ENCODE measurements around the gene ADAM10. TPM values are rescaled to one million over a fixed set of nuclear protein-coding genes. Genes with fewer than 3 reads are reported as not detected.

ADAM10 gene
- total RNA-seq, 1 experiment from 2014 or later, result 91.3 TPM

DNA sequence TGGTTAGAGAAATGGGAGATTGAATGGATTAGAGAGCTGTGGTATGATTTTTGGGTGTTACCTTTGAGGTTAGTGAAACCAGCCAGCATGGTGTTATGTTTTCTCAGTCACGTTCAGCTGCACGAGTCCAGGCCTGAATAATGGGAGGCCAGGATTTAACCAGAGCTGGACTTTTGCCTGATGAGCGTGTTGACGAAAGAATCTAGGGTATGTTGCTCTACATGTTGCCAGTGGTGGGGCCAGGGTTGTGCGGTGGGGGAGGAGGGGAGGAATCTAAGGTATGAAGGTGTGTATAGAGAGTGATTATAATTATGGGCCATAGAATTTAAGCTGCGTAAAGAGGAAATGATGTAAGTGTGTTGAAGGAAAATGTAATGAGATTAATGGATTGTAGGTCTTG is 44.4 kb upstream of the ADAM10 start:
- intact Hi-C loops (cut with micrococcal nuclease), result no loop called here
- H3K36me3 ChIP-seq (ENCODE audit: low read depth, low read length), result no peaks in the 10 kb centered on the region
- DNase-seq (no peak), ATAC-seq (no peak)
- TF ChIP-seq EZH2phosphoT487 (IDR thresholded peaks at IDR 0.05; ENCODE audit: borderline replicate concordance, low read length) (no peak), EZH2 (IDR thresholded peaks at IDR 0.05; ENCODE audit: low read length, unreplicated experiment) (no peak)
- TF ChIP-seq, protein P1, sequence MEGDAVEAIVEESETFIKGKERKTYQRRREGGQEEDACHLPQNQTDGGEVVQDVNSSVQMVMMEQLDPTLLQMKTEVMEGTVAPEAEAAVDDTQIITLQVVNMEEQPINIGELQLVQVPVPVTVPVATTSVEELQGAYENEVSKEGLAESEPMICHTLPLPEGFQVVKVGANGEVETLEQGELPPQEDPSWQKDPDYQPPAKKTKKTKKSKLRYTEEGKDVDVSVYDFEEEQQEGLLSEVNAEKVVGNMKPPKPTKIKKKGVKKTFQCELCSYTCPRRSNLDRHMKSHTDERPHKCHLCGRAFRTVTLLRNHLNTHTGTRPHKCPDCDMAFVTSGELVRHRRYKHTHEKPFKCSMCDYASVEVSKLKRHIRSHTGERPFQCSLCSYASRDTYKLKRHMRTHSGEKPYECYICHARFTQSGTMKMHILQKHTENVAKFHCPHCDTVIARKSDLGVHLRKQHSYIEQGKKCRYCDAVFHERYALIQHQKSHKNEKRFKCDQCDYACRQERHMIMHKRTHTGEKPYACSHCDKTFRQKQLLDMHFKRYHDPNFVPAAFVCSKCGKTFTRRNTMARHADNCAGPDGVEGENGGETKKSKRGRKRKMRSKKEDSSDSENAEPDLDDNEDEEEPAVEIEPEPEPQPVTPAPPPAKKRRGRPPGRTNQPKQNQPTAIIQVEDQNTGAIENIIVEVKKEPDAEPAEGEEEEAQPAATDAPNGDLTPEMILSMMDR (conservative IDR thresholded peaks at IDR 0.05; ENCODE audit: low read depth, low read length), result no peak
- CTCF ChIA-PET, result no interaction called here
- no peak overlapping the region for H2AFZ ChIP-seq (ENCODE audit: low read length)
- no peaks in the 10 kb centered on the region for H3F3A ChIP-seq (ENCODE audit: low read length, unreplicated experiment)
- BruUV-seq (replicated peaks), result no TSS peak
- no peak overlapping the region for H3K4me3 ChIP-seq (ENCODE audit: low read length)
- H3K27ac ChIP-seq (ENCODE audit: low read length), result no peak overlapping the region
- H3K9me3 ChIP-seq (ENCODE audit: low read length), result no peaks in the 10 kb centered on the region
- H3K79me2 ChIP-seq (ENCODE audit: low read length), result no peaks in the 10 kb centered on the region
- no peak overlapping the region for H3K9ac ChIP-seq (ENCODE audit: low read length)
- POLR2A ChIA-PET (ENCODE audit: unreplicated experiment), result no interaction called here
- no peaks in the 10 kb centered on the region for H3K9me2 ChIP-seq (replicated peaks; ENCODE audit: low read length)
- H3K4me2 ChIP-seq (ENCODE audit: low read length), result no peak overlapping the region
- no peaks in the 10 kb centered on the region for H3K4me1 ChIP-seq (ENCODE audit: insufficient read depth, low read length)
- no peaks in the 10 kb centered on the region for H4K20me1 ChIP-seq (ENCODE audit: low read length)
- no peaks in the 10 kb centered on the region for H3K27me3 ChIP-seq (ENCODE audit: low read length)

DNA sequence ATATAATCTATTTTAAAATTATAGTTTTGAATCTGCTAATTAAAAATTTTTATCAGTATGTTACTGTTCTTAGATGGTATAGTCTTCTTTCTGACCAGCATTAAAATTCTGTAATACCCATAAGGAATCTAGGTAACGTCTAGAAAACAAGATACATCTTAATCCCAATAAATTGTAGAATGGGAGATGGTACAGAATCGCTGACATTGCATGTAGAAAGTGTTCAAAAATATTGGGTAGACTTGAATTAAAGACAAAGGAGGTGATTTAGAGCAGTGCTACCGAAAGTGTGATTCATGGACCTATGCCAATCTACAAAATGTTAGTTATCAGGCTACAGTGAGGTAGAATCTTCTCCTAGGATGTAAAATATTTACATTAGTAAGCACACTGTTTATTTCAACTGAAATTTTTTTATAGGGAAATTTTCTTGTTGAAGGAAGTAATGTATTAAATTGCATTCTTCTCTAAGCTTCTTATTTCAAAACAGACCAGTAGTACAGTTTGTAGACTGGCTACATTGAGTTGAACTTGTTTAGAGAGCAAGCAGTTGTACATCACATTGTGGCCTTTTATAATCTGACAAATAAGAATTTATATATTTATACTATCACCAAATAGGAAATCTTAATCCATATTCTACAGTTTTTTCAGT is 38.7 kb upstream of the ADAM10 start:
- no peak for DNase-seq
- H3K79me2 ChIP-seq (ENCODE audit: low read length), result no peaks in the 10 kb centered on the region
- H3K27ac ChIP-seq (ENCODE audit: low read length), result no peak overlapping the region
- ChIA-PET CTCF (no interaction called here), POLR2A (ENCODE audit: unreplicated experiment) (interaction anchor here (0.6 kb wide), 1 partner anchor 15 kb away, joined by 3 read pairs; no protein-coding TSS in a partner anchor)
- H3K9ac ChIP-seq (ENCODE audit: low read length), result no peak overlapping the region
- no peaks in the 10 kb centered on the region for H3K9me2 ChIP-seq (replicated peaks; ENCODE audit: low read length)
- no peaks in the 10 kb centered on the region for H3K36me3 ChIP-seq (ENCODE audit: low read depth, low read length)
- BruUV-seq (replicated peaks), result no TSS peak
- no peaks in the 10 kb centered on the region for H3K9me3 ChIP-seq (ENCODE audit: low read length)
- H3K4me2 ChIP-seq (ENCODE audit: low read length), result no peak overlapping the region
- no peaks in the 10 kb centered on the region for H3K4me1 ChIP-seq (ENCODE audit: insufficient read depth, low read length)
- no peak overlapping the region for H2AFZ ChIP-seq (ENCODE audit: low read length)
- TF ChIP-seq EZH2phosphoT487 (IDR thresholded peaks at IDR 0.05; ENCODE audit: borderline replicate concordance, low read length), result no peak
- TF ChIP-seq EZH2 (IDR thresholded peaks at IDR 0.05; ENCODE audit: low read length, unreplicated experiment), result no peak
- TF ChIP-seq, protein P1 (conservative IDR thresholded peaks at IDR 0.05; ENCODE audit: low read depth, low read length), result no peak
- H3F3A ChIP-seq (ENCODE audit: low read length, unreplicated experiment), result no peaks in the 10 kb centered on the region
- intact Hi-C loops (cut with micrococcal nuclease), result no loop called here
- ATAC-seq, result no peak
- H3K27me3 ChIP-seq (ENCODE audit: low read length), result no peaks in the 10 kb centered on the region
- H3K4me3 ChIP-seq (ENCODE audit: low read length), result no peak overlapping the region
- no peaks in the 10 kb centered on the region for H4K20me1 ChIP-seq (ENCODE audit: low read length)

DNA sequence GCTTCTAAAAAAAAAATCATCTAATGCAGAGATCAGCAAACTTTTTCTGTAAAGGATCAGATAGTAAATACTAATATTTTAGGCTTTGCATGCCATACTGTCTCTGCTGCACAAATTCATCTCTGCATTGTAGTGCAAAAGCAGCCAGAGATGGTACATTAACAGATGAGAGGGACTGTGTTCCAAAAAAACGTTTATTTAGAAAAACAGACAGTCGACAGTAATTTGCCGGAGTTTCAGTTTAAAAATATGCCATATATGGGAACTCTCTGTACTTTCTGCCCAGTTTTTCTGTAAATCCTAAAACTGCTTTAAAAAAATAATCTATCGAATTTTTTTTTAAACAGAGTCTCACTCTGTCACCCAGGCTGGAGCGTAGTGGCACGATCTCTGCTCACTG is 35.8 kb upstream of the ADAM10 start:
- Histone ChIP-seq H3K4me3 (ENCODE audit: low read length) (no peak overlapping the region), H3K27me3 (ENCODE audit: low read length) (no peaks in the 10 kb centered on the region), H3K27ac (ENCODE audit: low read length) (no peak overlapping the region), H2AFZ (ENCODE audit: low read length) (no peak overlapping the region), H3K9ac (ENCODE audit: low read length) (no peak overlapping the region), H3F3A (ENCODE audit: low read length, unreplicated experiment) (no peaks in the 10 kb centered on the region), H3K79me2 (ENCODE audit: low read length) (no peaks in the 10 kb centered on the region), H4K20me1 (ENCODE audit: low read length) (no peaks in the 10 kb centered on the region), H3K4me2 (ENCODE audit: low read length) (no peak overlapping the region), H3K9me3 (ENCODE audit: low read length) (no peaks in the 10 kb centered on the region), H3K4me1 (ENCODE audit: insufficient read depth, low read length) (no peaks in the 10 kb centered on the region), H3K36me3 (ENCODE audit: low read depth, low read length) (no peaks in the 10 kb centered on the region), H3K9me2 (replicated peaks; ENCODE audit: low read length) (no peaks in the 10 kb centered on the region)
- no peak for DNase-seq
- BruUV-seq (replicated peaks), result no TSS peak
- TF ChIP-seq EZH2phosphoT487 (IDR thresholded peaks at IDR 0.05; ENCODE audit: borderline replicate concordance, low read length) (no peak), EZH2 (IDR thresholded peaks at IDR 0.05; ENCODE audit: low read length, unreplicated experiment) (no peak)
- TF ChIP-seq, protein P1 (conservative IDR thresholded peaks at IDR 0.05; ENCODE audit: low read depth, low read length), result no peak
- ChIA-PET POLR2A (ENCODE audit: unreplicated experiment) (interaction anchor here (0.6 kb wide), 1 partner anchor 512 kb away, joined by 3 read pairs; no protein-coding TSS in a partner anchor), CTCF (no interaction called here)
- ATAC-seq, result no peak
- intact Hi-C loops (cut with micrococcal nuclease), result no loop called here

Measured in PC-3 (cell line).